GM21423 (cell line): Measurements from ENCODE around the gene RGS7BP.
A peak's percentile ranks its signal among the peaks of the same experiment; 100 is the strongest.

Experiments
- ATAC-seq: cut with Tn5 transposase; IDR thresholded peaks from one replicate; pipeline ENCODE4 v1.9.1; 2021; ENCODE audit warnings: mild to moderate bottlenecking, moderate library complexity; ENCODE audit not compliant: unreplicated experiment

RGS7BP gene

GRCh38 chr5:64505769-64506566 is at the start of gene RGS7BP:
RGS7BP (plus strand) TSS chr5:64506015; CDS start chr5:64506625, 610 bp downstream.
- ATAC-seq: no peak

- no peak for ATAC-seq
Measured at GRCh38 chr5:64457846-64458245, 48.0 kb upstream of the RGS7BP start.

- no peak for ATAC-seq
Measured at GRCh38 chr5:64458948-64459347, 46.9 kb upstream of the RGS7BP start.

GRCh38 chr5:64462391-64462790 is 43.4 kb upstream of the RGS7BP start:
- ATAC-seq: no peak

- ATAC-seq: no peak
Measured at GRCh38 chr5:64486163-64486562, 19.7 kb upstream of the RGS7BP start.

- no peak for ATAC-seq
Measured at GRCh38 chr5:64487283-64487682, 18.5 kb upstream of the RGS7BP start.

- ATAC-seq: no peak
Measured at GRCh38 chr5:64489857-64490256, 16.0 kb upstream of the RGS7BP start.

GRCh38 chr5:64497386-64497785 is 8.4 kb upstream of the RGS7BP start:
- ATAC-seq: no peak

GRCh38 chr5:64502196-64502595 is 3.6 kb upstream of the RGS7BP start:
- ATAC-seq: no peak

GRCh38 chr5:64506567-64507263 is 900 bp downstream of the RGS7BP start:
- no peak for ATAC-seq

GRCh38 chr5:64507264-64507605 is 1.4 kb downstream of the RGS7BP start:
- no peak for ATAC-seq

GRCh38 chr5:64509828-64510227 is 4.0 kb downstream of the RGS7BP start:
- ATAC-seq: no peak

- ATAC-seq: no peak
Measured at GRCh38 chr5:64513492-64513891, 7.7 kb downstream of the RGS7BP start.

GRCh38 chr5:64514612-64515011 is 8.8 kb downstream of the RGS7BP start:
- ATAC-seq: no peak

- ATAC-seq: no peak
Measured at GRCh38 chr5:64516216-64516615, 10.4 kb downstream of the RGS7BP start.

- peak; percentile 65 for ATAC-seq
Measured at GRCh38 chr5:64518793-64519192, 13.0 kb downstream of the RGS7BP start.

GRCh38 chr5:64519263-64519662 is 13.4 kb downstream of the RGS7BP start:
- no peak for ATAC-seq

- ATAC-seq: no peak
Measured at GRCh38 chr5:64526734-64527439, 21.1 kb downstream of the RGS7BP start.

GRCh38 chr5:64530076-64530475 is 24.3 kb downstream of the RGS7BP start:
- no peak for ATAC-seq

GRCh38 chr5:64532212-64532611 is 26.4 kb downstream of the RGS7BP start:
- ATAC-seq: no peak

- ATAC-seq: no peak
Measured at GRCh38 chr5:64532657-64533056, 26.8 kb downstream of the RGS7BP start.

GRCh38 chr5:64534033-64534432 is 28.2 kb downstream of the RGS7BP start:
- ATAC-seq: no peak
